ENCODE data around the gene GP1BA. TPM values are rescaled to one million over a fixed set of nuclear protein-coding genes. Genes with fewer than 3 reads are reported as not detected.

The GP1BA gene
- total and polyA plus RNA-seq, 2 donors (not counting 1 experiment from before 2014, with no cell fraction given), result 0.06 TPM; not detected in 1

- Histone ChIP-seq H3K9ac (ENCODE audit: low read length) (no peak overlapping the region), H3K9me3 (ENCODE audit: control extremely low read depth in 1 of 3, control insufficient read depth in 2 of 3, insufficient read depth in 1 of 3, low read length in 2 of 3) (no peaks in the 10 kb centered on the region), H4K20me1 (ENCODE audit: control insufficient read depth, insufficient read depth, low read length, poor library complexity, severe bottlenecking) (no peaks in the 10 kb centered on the region), H3K27ac (ENCODE audit: low read length in 2 of 2) (no peak overlapping the region), H3K4me2 (replicated peaks; ENCODE audit: low read depth, low read length, poor library complexity, severe bottlenecking) (no peak overlapping the region), H3K27me3 (replicated peaks in 1 of 4; ENCODE audit: control extremely low read depth in 1 of 4, control insufficient read depth in 3 of 4, insufficient read depth in 4 of 4, low read length in 3 of 4) (peaks cover 0 to 10% (median 2%) of the 10 kb centered on the region in 4 experiments), H3K36me3 (replicated peaks in 1 of 2; ENCODE audit: control extremely low read depth in 1 of 2, control insufficient read depth in 1 of 2, extremely low read depth in 1 of 2, insufficient read depth in 2 of 2, low read length in 1 of 2) (peaks cover 0 to 29% of the 10 kb centered on the region in 2 experiments), H3K79me2 (ENCODE audit: control insufficient read depth, insufficient read depth, low read length) (peaks cover 35% of the 10 kb centered on the region), H3K4me1 (ENCODE audit: control insufficient read depth in 2 of 2, insufficient read depth in 2 of 2, low read length in 2 of 2) (peaks cover 37 to 47% of the 10 kb centered on the region in 2 donors), H2AFZ (ENCODE audit: insufficient read depth, low read depth, low read length, poor library complexity, severe bottlenecking) (no peak overlapping the region), H3K4me3 (ENCODE audit: control extremely low read depth in 1 of 5, extremely low read depth in 1 of 5, insufficient read depth in 1 of 5, low read depth in 2 of 5, low read length in 4 of 5) (no peak overlapping the region)
- H3K9me3 Mint-ChIP-seq (ENCODE audit: insufficient read depth), result no peaks in the 10 kb centered on the region
- DNase-seq (no peak), ATAC-seq (ENCODE audit: low read depth) (no peak)
- CTCF ChIA-PET, result interaction anchor here (0.5 to 3.1 kb wide), 2 partner anchors 41 to 568 kb away, joined by 3 to 12 read pairs; no protein-coding TSS in a partner anchor
- TF ChIP-seq EZH2 (IDR thresholded peaks at IDR 0.05; ENCODE audit: borderline replicate concordance, insufficient read depth, low read depth, low read length, poor library complexity, severe bottlenecking) (no peak), CTCF (IDR thresholded peaks at IDR 0.05) (no peak)
- H3K27ac Mint-ChIP-seq, result no peak overlapping the region
- H3K27me3 Mint-ChIP-seq, result peaks cover 10% of the 10 kb centered on the region
- POLR2A ChIA-PET, result no interaction called here
- intact Hi-C loops (cut with micrococcal nuclease), result loop anchor here (2.0 kb wide), 1 partner anchor 29 kb away; no protein-coding TSS in a partner anchor
- H3K4me3 Mint-ChIP-seq, result peak overlapping the region; percentile 89
- 94% methylated on average over 6 of the region's 11 CpGs for WGBS (ENCODE audit: insufficient coverage)
- peaks cover 55% of the 10 kb centered on the region for H3K4me1 Mint-ChIP-seq
Measured at GRCh38 chr17:4938069-4938491, 6.0 kb downstream of the GP1BA start.

All from B cell (primary cell).